Muscle layer of colon (tissue), 2 donors: ENCODE results near the gene HRC.
"Not testable (repeated sequence)": the region's sequence is repeated elsewhere in the genome, so short reads cannot be mapped to it uniquely, and the experiment has no call there.

Source experiments
- H3K27ac ChIP-seq: one replicate; pipeline ENCODE4 v1.7.0; 2013; ENCODE audit warnings: low read depth, mild to moderate bottlenecking, low read length, moderate library complexity
- H3K27me3 ChIP-seq, 2 donors: one replicate each; pipeline ENCODE4 v1.7.0; 2013; ENCODE audit warnings: low read length in 2 of 2, mild to moderate bottlenecking in 2 of 2; ENCODE audit not compliant: insufficient read depth in 2 of 2, control insufficient read depth in 1 of 2
- H3K36me3 ChIP-seq: one replicate; pipeline ENCODE4 v1.7.0; 2013; ENCODE audit warnings: mild to moderate bottlenecking, low read length; ENCODE audit not compliant: insufficient read depth
- H3K4me1 ChIP-seq: one replicate; pipeline ENCODE4 v1.7.0; 2013; ENCODE audit warnings: mild to moderate bottlenecking, low read length; ENCODE audit not compliant: insufficient read depth
- H3K4me3 ChIP-seq, 2 donors: one replicate each; pipeline ENCODE4 v1.7.0; 2013; ENCODE audit warnings: low read length in 2 of 2, low read depth in 1 of 2, mild to moderate bottlenecking in 1 of 2, moderate library complexity in 1 of 2
- H3K9ac ChIP-seq: one replicate; pipeline ENCODE4 v1.7.0; 2013; ENCODE audit warnings: low read length
- H3K9me3 ChIP-seq: one replicate; pipeline ENCODE4 v1.7.0; 2013; ENCODE audit warnings: mild to moderate bottlenecking, low read length
- donor health status: abdominal sarcoma.
- donor health status: Adenocarcinoma of cecum.

HRC gene

DNA sequence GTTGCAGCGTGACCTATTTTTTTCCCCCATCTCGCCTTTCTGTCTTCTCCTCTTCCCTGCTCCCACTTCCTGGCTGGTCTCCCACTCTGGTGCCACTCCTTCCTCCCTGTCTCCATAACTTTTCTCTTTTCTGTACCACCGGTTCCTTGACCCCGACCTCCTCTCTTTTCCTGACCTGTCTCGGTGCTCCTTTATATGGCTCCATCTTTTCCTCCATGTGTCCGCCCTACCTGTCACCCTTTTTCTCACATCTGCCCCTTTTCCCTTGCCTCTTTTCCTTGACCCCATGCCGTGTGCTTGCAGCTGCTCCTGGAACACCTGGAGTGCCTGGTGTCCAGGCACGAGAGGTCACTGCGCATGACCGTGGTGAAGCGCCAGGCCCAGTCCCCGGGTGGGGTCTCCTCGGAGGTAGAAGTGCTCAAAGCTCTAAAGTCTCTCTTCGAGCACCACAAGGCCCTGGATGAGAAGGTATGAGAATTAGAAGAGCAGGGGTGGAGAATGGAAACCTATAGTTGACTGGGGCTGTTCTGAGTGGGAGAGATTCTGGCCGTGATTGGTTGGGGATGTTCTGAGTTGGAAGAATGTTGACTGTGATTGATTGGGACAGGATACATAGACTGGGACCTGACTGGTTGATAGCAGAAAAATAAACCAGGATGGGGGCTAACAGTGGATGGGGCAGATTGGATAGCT lies 26.5 kb downstream of the HRC start:
- H3K9ac ChIP-seq: no peak overlapping the region
- H3K27ac ChIP-seq: no peak overlapping the region
- H3K36me3 ChIP-seq: no peaks in the 10 kb centered on the region
- peaks cover 0 to 5% of the 10 kb centered on the region in 2 donors for H3K27me3 ChIP-seq
- peaks cover 11% of the 10 kb centered on the region for H3K4me1 ChIP-seq
- H3K9me3 ChIP-seq: no peaks in the 10 kb centered on the region
- peak overlapping the region in 1 of 2 donors; percentile 38 for H3K4me3 ChIP-seq

DNA sequence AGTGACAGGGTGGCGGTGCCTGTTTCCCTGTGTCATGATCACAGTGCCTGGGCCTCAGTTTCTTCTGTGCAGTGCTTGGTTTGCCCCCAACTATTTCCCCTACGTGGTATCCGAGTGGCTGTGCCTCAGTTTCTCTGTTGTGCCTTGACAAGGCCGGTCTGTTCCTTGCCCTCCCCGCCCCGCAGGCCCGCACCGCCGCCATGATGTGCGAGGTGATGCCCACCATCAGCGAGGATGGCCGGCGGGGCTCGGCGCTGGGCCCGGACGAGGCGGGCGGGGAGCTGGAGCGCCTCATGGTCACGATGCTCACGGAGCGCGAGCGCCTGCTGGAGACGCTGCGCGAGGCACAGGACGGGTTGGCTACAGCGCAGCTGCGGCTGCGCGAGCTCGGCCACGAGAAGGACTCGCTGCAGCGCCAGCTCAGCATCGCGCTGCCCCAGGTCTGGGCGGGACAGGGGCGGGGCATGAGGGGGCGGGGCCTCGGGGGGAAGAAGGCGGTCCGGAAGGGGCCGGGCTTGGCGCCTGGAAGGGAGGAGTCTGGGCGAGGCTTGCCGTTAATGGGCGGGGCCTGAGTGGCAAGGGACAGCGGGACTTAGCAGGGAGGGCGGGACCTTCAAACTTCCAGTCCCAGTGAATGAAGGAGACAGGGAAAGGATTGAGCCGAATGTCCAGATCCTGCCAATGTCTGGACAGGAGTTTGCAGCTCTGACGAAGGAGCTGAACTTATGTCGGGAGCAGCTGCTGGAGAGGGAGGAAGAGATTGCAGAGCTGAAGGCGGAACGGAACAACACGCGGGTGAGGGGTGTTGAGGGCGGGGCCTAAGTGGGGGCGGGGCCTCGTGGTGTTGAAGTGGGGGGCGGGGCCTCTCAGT lies 27.3 kb downstream of the HRC start:
- no peaks in the 10 kb centered on the region for H3K9me3 ChIP-seq
- H3K9ac ChIP-seq: no peak overlapping the region
- H3K27ac ChIP-seq: no peak overlapping the region
- peaks cover 11% of the 10 kb centered on the region for H3K4me1 ChIP-seq
- peak overlapping the region; percentile 38 for H3K4me3 ChIP-seq
- no peaks in the 10 kb centered on the region for H3K36me3 ChIP-seq
- H3K27me3 ChIP-seq: no peaks in the 10 kb centered on the region

DNA sequence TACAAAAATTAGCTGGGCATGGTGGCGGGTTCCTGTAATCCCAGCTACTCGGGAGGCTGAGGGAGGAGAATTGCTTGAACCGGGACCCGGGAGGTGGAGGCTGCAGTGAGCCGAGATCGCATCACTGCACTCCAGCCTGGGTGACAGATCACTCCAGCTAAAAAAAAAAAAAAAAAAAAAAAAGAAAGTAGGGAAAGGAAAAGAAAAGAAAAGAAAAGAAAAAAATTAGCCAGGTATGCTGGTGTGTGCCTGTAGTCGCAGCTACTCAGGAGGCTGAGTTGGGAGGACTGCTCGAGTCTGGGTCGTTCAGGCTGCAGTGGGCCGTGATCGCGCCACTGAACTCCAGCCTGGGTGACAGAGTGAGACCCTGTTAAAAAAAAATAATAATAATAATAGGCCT lies 28.0 kb downstream of the HRC start:
- H3K9me3 ChIP-seq, H3K27ac ChIP-seq, H3K36me3 ChIP-seq, H3K9ac ChIP-seq, H3K4me3 ChIP-seq, H3K27me3 ChIP-seq: not testable (repeated sequence)
- H3K4me1 ChIP-seq: peaks cover 11% of the 10 kb centered on the region

DNA sequence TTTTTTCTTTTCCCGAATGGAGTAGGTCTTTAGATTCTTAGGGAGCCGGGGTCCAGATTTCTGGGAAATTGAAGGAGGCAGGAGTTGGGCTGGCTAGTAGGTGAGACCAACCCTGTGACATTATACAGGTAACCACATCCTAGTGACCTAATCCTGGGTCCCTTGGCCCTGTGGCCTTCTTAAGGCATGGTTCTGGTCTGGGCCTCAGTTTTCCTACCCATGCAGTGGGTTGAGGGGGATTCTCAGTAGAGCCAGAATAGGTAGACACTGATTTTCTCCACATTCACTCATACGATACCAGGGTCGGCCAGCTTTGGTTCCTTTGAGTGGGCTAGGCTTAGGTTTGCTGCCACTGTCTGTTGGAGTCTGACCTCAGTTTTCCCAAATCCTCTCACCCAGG lies 28.6 kb downstream of the HRC start:
- Histone ChIP-seq H3K27ac (no peak overlapping the region), H3K9ac (no peak overlapping the region), H3K4me1 (peaks cover 11% of the 10 kb centered on the region), H3K36me3 (no peaks in the 10 kb centered on the region), H3K9me3 (no peaks in the 10 kb centered on the region), H3K4me3 (no peak overlapping the region), H3K27me3 (no peaks in the 10 kb centered on the region)

DNA sequence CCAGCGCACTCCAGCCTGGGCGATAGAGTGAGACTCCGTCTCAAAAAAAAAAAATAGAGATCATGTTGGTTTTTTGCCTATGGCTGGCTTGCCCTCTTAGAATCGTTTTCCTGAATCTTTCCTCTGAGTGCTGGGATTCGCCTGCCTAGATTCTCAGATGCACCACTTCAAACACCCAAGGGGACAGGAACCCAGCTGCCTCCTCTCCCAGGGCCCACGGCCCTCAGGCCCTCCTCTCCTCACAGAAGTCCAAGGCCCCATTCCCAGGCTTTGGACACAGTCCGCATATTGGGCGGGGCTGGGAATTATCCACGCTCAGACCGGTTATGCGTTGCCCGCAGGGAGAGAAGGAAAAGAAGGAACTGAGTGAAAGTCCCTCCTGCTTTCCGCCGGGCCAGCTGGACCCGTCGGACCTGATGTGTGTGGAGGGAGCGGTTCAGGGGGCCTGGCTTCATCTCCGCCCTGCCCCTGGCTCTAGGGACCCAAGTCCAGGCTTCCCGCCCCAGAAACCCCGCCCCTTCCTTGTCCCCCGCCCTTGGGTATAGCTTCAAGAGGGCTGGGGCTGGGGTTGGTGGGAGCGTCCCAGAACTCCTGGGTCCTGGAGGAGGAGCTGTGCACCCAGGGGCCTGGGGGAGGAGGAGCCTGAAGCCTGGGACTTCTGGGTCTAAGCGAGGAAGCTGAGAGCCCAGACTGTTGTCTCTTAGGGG lies 30.0 kb downstream of the HRC start:
- Histone ChIP-seq H3K9ac (no peak overlapping the region), H3K27ac (no peak overlapping the region), H3K4me3 (no peak overlapping the region), H3K9me3 (no peaks in the 10 kb centered on the region), H3K4me1 (peaks cover 11% of the 10 kb centered on the region), H3K27me3 (peaks cover 0 to 7% of the 10 kb centered on the region in 2 donors), H3K36me3 (no peaks in the 10 kb centered on the region)

DNA sequence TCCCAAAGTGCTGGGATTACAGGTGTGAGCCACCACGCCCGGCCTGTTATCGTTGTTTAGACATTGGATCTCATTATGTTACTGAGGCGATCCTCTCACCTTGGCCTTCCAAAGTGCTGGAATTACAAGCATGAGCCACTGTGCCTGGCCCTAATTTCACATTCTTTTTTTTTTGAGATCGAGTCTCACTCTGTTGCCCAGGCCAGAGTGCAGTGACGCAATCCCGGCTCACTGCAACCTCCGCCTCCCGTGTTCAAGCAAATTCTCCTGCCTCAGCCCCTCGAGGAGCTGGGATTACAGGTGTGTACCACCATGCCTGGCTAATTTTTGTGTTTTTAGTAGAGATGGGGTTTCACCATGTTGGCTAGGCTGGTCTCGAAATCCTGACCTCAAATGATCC lies 31.9 kb downstream of the HRC start:
- not testable (repeated sequence) for H3K4me3 ChIP-seq, H3K36me3 ChIP-seq, H3K9me3 ChIP-seq, H3K4me1 ChIP-seq, H3K9ac ChIP-seq, H3K27ac ChIP-seq, H3K27me3 ChIP-seq

DNA sequence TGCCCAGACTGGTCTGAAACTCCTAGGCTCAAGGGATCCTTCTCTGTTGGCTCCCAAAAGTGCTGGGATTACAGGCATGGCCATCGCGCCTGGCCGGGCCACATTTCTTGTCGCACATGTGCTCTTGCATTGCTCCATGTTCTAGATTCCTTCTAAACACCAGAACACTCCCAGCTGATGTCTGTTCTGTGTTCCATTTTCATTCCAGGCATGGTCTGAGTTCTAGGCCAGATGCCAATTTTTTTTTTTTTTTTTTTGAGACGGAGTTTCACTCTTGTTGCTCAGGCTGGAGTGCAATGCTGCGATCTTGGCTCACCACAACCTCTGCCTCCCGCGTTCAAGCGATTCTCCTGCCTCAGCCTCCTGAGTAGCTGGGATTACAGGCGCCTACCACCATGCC lies 33.4 kb downstream of the HRC start:
- not testable (repeated sequence) for H3K9ac ChIP-seq, H3K4me1 ChIP-seq, H3K9me3 ChIP-seq, H3K27ac ChIP-seq, H3K27me3 ChIP-seq, H3K36me3 ChIP-seq, H3K4me3 ChIP-seq

DNA sequence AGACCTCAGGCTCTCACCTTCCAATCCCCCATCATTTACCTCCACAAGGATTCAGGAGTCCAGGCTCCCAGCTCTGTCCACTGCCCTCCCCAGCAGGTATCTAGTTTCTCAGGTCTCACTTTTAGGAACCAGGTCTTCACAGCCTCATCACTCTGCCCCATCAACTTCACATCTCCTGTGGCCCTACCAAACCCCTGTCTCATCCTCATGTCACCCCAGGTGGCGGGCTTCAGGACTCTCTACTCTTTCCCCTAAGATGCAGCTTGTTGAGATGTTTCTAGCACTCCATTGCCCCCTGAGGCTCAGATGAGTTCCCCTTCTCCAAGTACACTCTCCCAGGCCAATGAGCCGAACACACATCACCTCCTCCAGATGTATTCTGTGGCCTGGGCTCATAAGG lies 34.3 kb downstream of the HRC start:
- Histone ChIP-seq H3K27me3 (peaks cover 0 to 7% of the 10 kb centered on the region in 2 donors), H3K4me1 (peaks cover 7% of the 10 kb centered on the region), H3K36me3 (no peaks in the 10 kb centered on the region), H3K27ac (no peak overlapping the region), H3K4me3 (no peak overlapping the region), H3K9ac (no peak overlapping the region), H3K9me3 (no peaks in the 10 kb centered on the region)

DNA sequence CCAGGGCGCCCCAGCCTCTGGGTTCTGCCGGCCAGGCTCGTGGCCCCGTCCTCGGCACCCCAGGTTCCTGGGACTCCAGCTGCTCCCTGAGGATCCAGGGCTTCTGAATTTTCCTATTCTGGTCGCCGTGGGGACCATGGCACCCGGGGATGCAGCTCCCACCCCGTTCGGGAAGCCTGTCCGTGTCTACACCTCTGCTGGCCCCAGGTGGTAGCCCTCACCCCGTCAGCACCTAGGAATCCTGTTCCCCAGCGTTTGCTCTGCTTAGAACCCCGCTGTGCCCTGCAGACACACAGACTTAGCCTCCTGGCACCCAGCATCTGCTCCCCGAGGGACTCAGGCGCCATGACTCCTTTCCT lies 34.9 kb downstream of the HRC start:
- peaks cover 0 to 7% of the 10 kb centered on the region in 2 donors for H3K27me3 ChIP-seq
- no peak overlapping the region for H3K9ac ChIP-seq
- no peaks in the 10 kb centered on the region for H3K9me3 ChIP-seq
- H3K4me3 ChIP-seq: no peak overlapping the region
- H3K27ac ChIP-seq: no peak overlapping the region
- H3K36me3 ChIP-seq: no peaks in the 10 kb centered on the region
- peaks cover 7% of the 10 kb centered on the region for H3K4me1 ChIP-seq

DNA sequence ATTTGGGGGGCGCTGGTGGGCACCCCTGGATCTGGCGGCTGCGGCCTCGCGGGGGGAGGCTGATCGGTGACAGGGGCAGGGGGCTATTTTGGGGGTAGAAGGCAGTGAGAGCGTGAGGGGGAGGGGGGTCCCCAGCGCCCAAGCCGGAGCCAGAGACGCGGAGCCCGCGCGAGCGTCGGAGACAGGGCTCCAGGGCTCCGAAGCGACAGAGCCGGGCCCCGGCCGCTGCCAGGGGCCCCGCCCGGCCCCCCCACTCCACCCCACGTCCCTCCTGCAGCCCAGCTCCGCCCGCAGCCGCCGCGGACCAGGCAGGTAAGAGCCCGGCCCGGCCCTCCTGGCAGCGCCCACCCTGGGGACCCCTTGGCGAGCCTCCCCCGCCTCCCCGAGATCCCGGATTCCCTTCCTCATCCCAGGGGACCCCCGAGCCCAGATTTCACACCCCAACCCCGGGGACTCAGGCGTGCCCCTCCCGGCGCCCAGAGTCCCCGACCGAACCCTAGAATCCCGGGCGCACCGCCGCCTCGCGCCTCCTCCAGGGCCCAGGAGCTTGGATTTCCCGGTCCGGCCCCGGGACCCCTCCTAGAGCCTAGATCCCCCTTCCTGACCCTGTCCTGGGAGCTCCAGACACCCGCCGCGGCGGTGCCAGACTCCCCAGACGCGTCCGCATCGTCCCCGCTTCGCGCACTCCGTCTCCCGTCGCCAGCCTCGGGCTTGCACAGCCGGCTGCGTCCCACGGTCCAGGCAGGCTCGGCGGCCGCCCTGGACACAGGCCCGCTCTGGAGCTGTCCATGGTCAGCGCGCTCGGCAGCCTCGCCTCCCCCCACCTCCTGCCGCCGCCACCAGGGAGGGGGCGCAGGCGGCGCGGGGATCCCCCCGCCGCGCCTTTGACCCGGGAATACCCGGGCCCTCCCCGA lies 35.5 kb downstream of the HRC start, which contains the start of gene PPFIA3:
PPFIA3 (plus strand) TSS at position 134 of the 914 bp plus-strand sequence. CDS start 8,330 bp downstream, outside the sequence.
- H3K4me1 ChIP-seq: peaks cover 7% of the 10 kb centered on the region
- no peaks in the 10 kb centered on the region for H3K9me3 ChIP-seq
- peaks cover 0 to 7% of the 10 kb centered on the region in 2 donors for H3K27me3 ChIP-seq

More for the DNA sequence above, 35.5 kb downstream of the HRC start, which contains the start of gene PPFIA3:
- peak within 1 kb of the TSS; percentile 76 for H3K27ac ChIP-seq
- H3K9ac ChIP-seq: peak within 1 kb of the TSS; percentile 49
- no peaks in the 10 kb centered on the region for H3K36me3 ChIP-seq
- H3K4me3 ChIP-seq: peak within 1 kb of the TSS; percentile 58 to 83
